Stimulated activated CD4-positive, alpha-beta T cell treated with anti-CD3 and anti-CD28 coated beads, Interleukin-15, amount 100 ng/mL, for 1 hour (primary cell): ENCODE results near the gene EPM2AIP1.
"Not testable (repeated sequence)": the region's sequence is repeated elsewhere in the genome, so short reads cannot be mapped to it uniquely, and the experiment has no call there.

Experiments
- DNase-seq, 2 donors: peaks; one replicate each; pipeline ENCODE4 v3.0.0-alpha.2; 2020; ENCODE audit warnings: low read depth in 1 of 2, low spot score in 1 of 2

Gene EPM2AIP1

DNA sequence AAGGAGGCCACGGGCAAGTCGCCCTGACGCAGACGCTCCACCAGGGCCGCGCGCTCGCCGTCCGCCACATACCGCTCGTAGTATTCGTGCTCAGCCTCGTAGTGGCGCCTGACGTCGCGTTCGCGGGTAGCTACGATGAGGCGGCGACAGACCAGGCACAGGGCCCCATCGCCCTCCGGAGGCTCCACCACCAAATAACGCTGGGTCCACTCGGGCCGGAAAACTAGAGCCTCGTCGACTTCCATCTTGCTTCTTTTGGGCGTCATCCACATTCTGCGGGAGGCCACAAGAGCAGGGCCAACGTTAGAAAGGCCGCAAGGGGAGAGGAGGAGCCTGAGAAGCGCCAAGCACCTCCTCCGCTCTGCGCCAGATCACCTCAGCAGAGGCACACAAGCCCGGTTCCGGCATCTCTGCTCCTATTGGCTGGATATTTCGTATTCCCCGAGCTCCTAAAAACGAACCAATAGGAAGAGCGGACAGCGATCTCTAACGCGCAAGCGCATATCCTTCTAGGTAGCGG, at the start of gene EPM2AIP1:
EPM2AIP1 (minus strand) TSS at position 326 of the 520 bp plus-strand sequence; CDS start at position 272, 54 bp downstream.
- no peak for DNase-seq

DNA sequence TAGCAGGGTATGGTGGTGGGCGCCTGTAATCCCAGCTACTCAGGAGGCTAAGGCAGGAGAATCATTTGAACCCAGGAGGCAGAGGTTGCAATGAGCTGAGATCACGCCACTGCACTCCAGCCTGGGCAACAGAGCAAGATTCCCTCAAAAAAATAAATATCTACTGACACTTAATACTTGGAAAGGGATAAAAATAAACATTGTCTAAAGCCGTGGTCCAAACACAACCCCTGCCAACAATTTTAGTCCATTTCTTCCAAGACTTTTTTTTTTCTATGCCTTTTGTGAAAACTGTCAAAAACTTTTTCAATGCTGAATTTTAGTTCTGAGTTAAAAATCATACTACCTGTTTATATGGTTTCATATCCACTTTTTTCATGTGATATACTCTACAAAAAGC, 49.8 kb upstream of the EPM2AIP1 start:
- not testable (repeated sequence) for DNase-seq

GRCh38 chr3:37041546-37042195, 48.7 kb upstream of the EPM2AIP1 start:
- DNase-seq, result no peak

DNA sequence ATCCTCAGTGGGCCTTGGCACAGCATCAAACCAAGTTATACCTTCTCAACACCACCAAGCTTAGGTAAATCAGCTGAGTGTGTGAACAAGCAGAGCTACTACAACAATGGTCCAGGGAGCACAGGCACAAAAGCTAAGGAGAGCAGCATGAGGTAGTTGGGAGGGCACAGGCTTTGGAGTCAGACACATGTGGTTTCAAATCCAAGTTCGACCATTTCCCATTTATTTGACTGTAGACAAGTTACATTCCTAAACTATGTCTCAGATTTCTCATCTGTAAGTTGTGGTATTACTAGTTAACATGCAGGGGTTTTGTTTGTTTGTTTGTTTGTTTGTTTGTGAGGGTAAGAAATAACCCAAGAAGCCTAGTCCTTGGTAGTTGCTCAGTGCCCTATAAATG, 47.3 kb upstream of the EPM2AIP1 start:
- DNase-seq, result no peak

DNA sequence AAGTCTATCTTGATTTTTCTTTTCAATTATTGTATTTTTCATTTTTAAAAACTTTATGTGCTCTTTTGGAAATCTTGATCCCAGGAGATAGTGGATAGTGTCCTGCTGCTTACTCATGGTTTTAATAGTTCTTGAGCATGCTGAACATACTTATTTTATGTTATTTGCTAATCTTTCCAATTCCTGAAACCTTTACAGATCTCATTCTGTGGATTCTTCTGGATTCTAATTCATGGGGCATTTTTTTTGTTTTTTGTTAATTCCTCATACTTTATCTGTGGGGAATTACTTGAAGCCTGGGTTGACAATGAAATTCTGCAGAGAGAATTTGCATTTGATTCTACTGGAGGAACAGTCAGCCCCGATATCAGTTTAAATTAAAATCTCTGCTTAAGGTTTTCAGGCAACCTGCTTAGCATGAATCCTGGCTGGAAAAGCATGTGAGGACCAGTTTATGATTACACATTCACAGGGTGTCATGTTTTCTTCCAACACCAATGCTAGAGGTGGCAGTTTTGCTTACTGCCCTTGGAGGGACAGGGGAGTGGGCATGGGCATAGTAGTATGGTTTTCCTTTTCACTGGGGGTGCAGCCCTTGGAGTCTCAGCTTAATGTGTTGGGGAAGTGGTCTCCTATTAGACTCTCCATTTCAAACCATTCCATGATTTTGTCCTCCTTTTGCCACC, 46.4 kb upstream of the EPM2AIP1 start:
- no peak for DNase-seq

DNA sequence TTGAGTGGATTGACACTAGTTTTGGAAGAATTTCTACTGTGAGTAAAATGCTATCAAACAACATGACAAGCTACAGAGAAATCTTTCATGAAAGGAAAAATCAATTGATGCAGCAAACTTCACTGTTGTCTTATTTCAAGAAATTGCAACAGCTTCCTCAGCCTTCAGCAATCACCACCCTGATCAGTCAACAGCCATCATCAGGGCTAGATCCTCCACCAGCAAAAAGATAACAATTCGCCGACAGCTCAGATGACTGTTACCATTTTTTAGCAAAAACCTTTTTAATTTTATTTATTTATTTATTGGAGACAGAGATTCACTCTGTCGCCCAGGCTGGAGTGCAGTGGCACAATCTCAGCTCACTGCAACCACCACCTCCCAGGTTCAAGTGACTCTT, 44.4 kb upstream of the EPM2AIP1 start:
- DNase-seq, result no peak

DNA sequence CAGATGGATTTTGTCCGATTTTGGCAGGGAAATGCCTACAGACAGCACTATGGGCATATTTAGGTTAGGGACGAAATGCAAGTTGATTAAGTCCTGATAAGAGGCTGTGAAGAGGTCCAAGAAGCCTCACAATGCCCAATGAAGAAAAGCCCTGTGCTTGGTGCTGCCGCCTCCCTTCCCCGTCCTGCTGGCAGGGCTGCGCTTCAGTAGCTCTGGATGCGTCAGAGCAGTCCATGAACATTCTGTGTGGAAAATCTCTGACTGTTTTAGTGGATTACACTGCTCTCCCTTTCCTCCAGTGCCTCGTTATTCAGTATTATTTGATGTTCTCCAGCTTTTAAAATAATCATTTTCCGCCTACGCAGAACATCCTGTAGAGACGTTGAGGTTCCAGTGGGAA, 40.0 kb upstream of the EPM2AIP1 start:
- no peak for DNase-seq

DNA sequence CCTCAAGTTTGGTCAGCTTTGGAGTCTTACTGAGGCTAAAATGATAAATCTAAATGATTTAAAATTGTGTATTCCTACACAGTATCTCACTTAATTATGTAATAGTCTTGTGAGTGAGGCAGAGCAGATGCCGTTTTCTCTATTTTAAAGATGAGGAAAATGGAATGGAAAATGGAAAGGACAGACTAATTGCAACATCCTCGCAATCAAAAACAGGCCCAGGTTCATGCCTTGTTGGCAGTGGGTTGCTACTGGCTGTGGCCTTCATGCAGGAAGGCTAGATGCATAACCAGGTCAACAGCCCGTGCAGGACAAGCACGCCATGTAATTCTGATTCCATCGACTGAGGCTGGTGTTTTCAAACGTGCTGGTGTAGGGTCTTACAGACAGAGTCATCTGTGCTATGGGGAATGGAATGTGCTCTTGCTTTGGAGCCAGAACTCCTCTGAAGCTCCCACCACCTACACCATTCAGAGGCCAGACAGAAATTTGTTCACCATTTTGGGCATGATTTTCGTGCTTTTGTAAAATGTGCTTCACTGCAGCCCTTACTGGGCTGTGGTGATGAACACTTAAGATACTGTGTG, 38.3 kb upstream of the EPM2AIP1 start:
- DNase-seq, result no peak

- DNase-seq, result no peak
These were observed 37.7 kb upstream of the EPM2AIP1 start for GRCh38 chr3:37030588-37030987.

GRCh38 chr3:37029516-37030163, 36.7 kb upstream of the EPM2AIP1 start:
- DNase-seq, result no peak

- no peak for DNase-seq
These were observed 36.2 kb upstream of the EPM2AIP1 start for GRCh38 chr3:37029111-37029510.

GRCh38 chr3:37028329-37028728, 35.4 kb upstream of the EPM2AIP1 start:
- no peak for DNase-seq

DNA sequence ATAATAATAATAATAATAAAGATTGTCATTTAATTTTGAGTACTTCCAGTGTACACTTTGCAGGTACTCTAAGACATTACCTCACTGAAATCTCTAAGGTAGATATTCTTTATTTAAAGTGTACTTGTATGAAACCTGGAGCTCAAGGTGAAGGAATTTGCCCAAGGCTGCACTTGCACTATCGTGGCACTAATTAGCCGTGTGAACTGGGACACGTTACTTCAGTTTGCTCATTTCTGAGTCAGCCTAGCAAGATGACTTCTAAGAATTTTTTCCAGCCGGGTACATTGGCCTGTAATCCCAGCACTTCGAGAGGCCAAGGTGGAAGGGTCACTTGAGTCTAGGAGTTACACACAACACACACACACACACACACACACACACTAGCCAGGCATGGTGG, 33.9 kb upstream of the EPM2AIP1 start:
- no peak for DNase-seq

DNA sequence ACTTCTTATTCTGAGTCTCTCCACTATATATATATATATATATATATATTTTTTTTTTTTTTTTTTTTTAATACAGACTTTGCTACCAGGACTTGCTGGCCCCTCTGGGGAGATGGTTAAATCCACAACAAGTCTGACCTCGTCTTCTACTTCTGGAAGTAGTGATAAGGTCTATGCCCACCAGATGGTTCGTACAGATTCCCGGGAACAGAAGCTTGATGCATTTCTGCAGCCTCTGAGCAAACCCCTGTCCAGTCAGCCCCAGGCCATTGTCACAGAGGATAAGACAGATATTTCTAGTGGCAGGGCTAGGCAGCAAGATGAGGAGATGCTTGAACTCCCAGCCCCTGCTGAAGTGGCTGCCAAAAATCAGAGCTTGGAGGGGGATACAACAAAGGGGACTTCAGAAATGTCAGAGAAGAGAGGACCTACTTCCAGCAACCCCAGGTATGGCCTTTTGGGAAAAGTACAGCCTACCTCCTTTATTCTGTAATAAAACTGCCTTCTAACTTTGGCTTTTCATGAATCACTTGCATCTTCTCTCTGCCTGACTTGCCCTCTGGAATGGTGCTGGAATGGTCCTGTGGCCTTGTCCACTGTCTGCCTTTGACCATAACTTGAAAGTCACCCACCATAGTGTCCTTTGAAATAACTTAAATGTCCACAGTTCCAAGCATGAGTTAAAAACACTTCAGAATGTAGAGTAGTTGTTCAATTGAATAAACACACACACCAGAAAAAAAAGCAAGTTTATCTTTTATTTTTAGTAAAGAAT, 32.8 kb upstream of the EPM2AIP1 start:
- no peak for DNase-seq

- no peak for DNase-seq
These were observed 32.0 kb upstream of the EPM2AIP1 start for GRCh38 chr3:37024820-37025405.

- no peak for DNase-seq
These were observed 31.2 kb upstream of the EPM2AIP1 start for GRCh38 chr3:37024092-37024491.

DNA sequence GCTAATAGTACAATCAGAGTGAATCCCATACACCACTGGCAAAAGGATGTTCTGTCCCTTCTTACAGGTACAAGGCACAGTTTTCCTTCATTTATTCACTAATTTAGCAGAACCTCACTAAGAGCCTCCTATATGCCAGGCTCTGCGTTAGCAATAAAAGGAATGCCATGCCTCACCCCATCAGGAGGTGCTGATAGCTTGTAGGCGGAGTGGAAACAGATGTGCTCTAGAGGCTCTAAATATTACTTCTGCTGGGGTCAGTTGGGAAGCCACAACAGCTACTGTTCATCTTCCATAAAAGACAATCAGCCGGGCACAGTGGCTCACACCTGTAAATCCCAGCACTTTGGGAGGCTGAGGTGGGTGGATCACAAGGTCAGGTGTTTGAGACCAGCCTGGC, 24.8 kb upstream of the EPM2AIP1 start:
- DNase-seq, result no peak

- DNase-seq, result no peak
These were observed 24.0 kb upstream of the EPM2AIP1 start for GRCh38 chr3:37016903-37017302.

DNA sequence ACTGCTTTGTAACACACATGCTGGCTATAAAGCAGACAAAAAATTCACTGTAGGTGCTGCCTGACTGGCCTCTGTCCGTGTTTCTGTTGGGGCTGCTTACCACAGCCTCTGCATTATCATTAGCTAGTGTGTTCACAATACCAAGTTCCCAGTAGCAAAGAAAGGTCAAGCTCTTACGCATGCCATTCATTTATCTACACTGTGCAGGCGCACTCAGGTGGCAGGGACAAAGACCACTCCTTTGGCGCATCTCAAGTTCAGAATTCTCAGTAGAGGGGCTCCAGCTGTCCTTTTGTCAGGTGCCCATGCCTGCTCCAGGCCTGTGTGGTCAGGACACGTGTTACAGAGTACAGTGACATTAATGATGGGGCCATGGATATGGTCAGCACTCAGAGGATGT, 22.7 kb upstream of the EPM2AIP1 start:
- no peak for DNase-seq

- no peak for DNase-seq
These were observed 21.7 kb upstream of the EPM2AIP1 start for GRCh38 chr3:37014620-37015019.
